ENCODE results near the gene NKD2. TPM values are rescaled to one million over a fixed set of nuclear protein-coding genes. Genes with fewer than 3 reads are reported as not detected.
"Not testable (repeated sequence)": the region's sequence is repeated elsewhere in the genome, so short reads cannot be mapped to it uniquely, and the experiment has no call there.

Gene NKD2
- total and polyA plus RNA-seq, 7 donors, result 0.08 to 0.96 (median 0.63) TPM; not detected in 1

DNA sequence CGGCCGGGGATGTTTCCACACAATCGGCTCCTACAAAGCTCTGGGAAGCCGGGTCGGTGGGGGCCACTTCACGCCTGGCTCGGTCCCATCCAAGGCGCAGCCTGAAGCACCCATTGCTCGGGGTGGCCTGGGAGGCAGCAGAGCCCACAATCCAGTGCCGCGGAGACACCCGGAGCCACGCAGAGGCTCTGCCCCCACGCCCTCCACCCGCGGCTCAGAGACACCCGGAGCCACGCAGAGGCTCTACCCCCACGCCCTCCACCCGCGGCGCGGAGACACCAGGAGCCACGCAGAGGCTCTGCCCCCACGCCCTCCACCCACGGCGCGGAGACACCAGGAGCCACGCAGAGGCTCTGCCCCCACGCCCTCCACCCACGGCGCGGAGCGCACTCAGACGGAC lies 71.4 kb downstream of the NKD2 start:
- 87 to 95% (median 93%) methylated on average over 21 to 28 of the region's 35 CpGs for WGBS, 3 donors
- H3K4me3 ChIP-seq, result no peak overlapping the region
- no peaks in the 10 kb centered on the region for H3K27me3 ChIP-seq (ENCODE audit: insufficient read depth in 3 of 3, low read length in 2 of 3)
- DNase-seq, result no peak
- no peak overlapping the region for H3K27ac ChIP-seq
- peaks cover 0 to 14% of the 10 kb centered on the region in 2 donors for H3K36me3 ChIP-seq (ENCODE audit: insufficient read depth in 1 of 2, low read depth in 1 of 2)
- ATAC-seq, result no peak
- H3K4me1 ChIP-seq, result no peaks in the 10 kb centered on the region
- TF ChIP-seq, protein P1, sequence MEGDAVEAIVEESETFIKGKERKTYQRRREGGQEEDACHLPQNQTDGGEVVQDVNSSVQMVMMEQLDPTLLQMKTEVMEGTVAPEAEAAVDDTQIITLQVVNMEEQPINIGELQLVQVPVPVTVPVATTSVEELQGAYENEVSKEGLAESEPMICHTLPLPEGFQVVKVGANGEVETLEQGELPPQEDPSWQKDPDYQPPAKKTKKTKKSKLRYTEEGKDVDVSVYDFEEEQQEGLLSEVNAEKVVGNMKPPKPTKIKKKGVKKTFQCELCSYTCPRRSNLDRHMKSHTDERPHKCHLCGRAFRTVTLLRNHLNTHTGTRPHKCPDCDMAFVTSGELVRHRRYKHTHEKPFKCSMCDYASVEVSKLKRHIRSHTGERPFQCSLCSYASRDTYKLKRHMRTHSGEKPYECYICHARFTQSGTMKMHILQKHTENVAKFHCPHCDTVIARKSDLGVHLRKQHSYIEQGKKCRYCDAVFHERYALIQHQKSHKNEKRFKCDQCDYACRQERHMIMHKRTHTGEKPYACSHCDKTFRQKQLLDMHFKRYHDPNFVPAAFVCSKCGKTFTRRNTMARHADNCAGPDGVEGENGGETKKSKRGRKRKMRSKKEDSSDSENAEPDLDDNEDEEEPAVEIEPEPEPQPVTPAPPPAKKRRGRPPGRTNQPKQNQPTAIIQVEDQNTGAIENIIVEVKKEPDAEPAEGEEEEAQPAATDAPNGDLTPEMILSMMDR (IDR thresholded peaks at IDR 0.05), result no peak
- intact Hi-C loops (cut with DNase I), result no loop called here
- no peaks in the 10 kb centered on the region for H3K9me3 ChIP-seq

DNA sequence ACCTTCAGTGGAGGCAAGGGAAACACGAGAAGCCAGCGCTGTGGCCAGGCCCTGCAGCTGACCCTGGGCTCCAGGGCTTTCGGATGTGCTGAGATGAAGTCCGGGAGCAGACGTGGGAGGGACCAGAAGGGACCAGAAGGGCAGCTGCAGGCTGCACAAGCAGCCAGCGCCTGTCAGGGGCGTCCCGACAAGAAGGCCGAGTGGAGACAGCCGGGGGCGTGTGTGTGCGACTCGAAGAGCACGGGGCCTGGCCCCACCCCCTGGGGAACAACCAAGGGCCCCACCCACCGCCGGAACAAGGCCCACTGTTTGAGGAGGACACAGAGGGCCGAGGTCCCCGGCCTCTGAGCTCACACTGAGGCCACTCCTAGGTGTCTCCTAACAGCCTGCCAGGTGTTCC lies 71.8 kb downstream of the NKD2 start:
- TF ChIP-seq, protein P1 (IDR thresholded peaks at IDR 0.05), result no peak
- H3K36me3 ChIP-seq (ENCODE audit: insufficient read depth in 1 of 2, low read depth in 1 of 2), result peaks cover 0 to 14% of the 10 kb centered on the region in 2 donors
- H3K27ac ChIP-seq, result no peak overlapping the region
- ATAC-seq, result no peak
- no peak for DNase-seq
- no peaks in the 10 kb centered on the region for H3K27me3 ChIP-seq (ENCODE audit: insufficient read depth in 3 of 3, low read length in 2 of 3)
- no peak overlapping the region for H3K4me3 ChIP-seq
- H3K4me1 ChIP-seq, result no peaks in the 10 kb centered on the region
- WGBS, 3 donors, result 51 to 59% (median 58%) methylated on average over 17 to 18 of the region's 18 CpGs
- no peaks in the 10 kb centered on the region for H3K9me3 ChIP-seq
- intact Hi-C loops (cut with DNase I), result no loop called here

DNA sequence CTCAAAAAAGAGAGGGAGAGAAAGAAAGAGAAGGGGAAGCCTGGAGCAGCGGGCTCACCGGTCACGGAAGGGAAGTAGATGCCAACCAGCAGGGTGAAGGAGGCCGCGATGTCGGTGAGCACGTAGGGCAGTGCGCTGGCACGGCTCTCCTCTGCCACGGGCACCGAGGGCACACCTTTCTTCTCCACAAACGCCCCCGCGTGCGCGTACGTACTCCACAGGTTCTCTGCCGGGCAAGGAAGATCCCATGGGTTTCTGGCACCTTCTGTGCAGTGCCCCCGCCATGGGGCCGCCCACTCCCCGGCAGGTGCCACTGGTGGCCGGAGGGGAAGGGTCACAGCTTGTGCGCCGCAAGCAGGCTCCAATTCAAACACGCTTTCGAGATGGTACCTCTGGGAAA lies 72.9 kb downstream of the NKD2 start:
- no peak for ATAC-seq
- no peak for DNase-seq
- no peaks in the 10 kb centered on the region for H3K9me3 ChIP-seq
- WGBS, 3 donors, result 89 to 97% (median 91%) methylated on average over 26 of the region's 26 CpGs
- H3K4me1 ChIP-seq, result no peaks in the 10 kb centered on the region
- H3K27me3 ChIP-seq (ENCODE audit: insufficient read depth in 3 of 3, low read length in 2 of 3), result no peaks in the 10 kb centered on the region
- TF ChIP-seq, protein P1 (IDR thresholded peaks at IDR 0.05), result no peak
- H3K36me3 ChIP-seq (ENCODE audit: insufficient read depth in 1 of 2, low read depth in 1 of 2), result peaks cover 0 to 14% of the 10 kb centered on the region in 2 donors
- intact Hi-C loops (cut with DNase I), result no loop called here
- H3K4me3 ChIP-seq, result no peak overlapping the region
- no peak overlapping the region for H3K27ac ChIP-seq

DNA sequence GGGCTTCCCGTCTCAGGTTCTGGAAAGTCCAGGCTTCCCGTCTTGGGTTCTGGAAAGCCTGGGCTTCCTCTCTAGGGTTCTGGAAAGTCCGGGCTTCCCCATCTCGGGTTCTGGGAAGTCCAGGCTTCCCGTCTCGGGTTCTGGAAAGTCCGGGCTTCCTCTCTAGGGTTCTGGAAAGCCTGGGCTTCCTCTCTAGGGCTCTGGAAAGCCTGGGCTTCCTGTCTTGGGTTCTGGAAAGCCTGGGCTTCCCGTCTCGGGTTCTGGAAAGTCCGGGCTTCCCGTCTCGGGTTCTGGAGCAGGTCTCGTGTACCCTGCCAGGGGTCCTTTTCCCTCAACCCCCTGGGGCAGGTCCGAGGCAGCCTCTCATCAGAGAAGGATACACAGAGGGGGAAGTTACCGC lies 74.4 kb downstream of the NKD2 start:
- H3K27ac ChIP-seq; H3K9me3 ChIP-seq; DNase-seq; ATAC-seq; intact Hi-C loops (cut with DNase I); H3K4me3 ChIP-seq; H3K4me1 ChIP-seq; H3K27me3 ChIP-seq (ENCODE audit: insufficient read depth in 3 of 3, low read length in 2 of 3): not testable (repeated sequence)
- H3K36me3 ChIP-seq (ENCODE audit: insufficient read depth in 1 of 2, low read depth in 1 of 2), result peaks cover 0 to 14% of the 10 kb centered on the region in 2 donors
- WGBS, 3 donors, result 72 to 87% (median 85%) methylated on average over 13 to 15 of the region's 15 CpGs

DNA sequence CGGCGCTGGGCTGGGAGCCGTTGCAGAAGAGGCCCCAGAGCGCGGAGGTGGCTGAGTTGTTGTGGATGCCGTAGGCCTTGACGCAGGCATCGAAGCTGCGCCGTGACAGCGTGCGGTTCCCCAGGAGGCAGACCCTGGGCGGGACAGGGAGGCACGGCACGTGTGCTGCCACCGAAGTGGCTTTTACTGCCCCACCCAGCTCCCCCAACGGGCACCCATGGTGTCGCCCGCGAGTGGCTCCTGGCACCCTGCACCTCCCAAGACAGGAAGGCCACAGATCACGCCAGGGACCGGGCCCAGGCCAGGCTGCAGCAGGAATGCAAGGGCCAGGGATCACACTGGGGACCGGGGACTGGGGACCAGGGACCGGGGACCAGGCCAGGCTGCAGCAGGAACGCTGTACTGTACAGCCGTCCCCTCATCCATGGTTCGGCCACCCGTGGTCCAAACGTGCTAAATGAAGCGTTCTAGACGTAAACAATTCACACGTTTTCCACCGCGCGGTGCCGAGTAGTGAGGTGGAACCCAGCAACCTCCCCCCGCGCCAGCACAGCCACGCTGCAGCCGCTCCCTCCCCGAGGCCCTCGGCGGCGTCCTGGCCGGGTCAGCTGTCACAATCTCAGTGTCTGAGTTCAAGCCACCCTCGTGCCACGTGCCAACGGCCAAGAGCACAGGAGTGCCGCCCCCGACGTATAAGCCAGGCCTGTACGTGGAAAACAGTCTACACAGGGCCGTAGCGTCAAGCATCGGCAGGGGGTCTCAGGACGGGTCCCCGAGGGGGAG lies 75.4 kb downstream of the NKD2 start:
- H3K4me3 ChIP-seq, result no peak overlapping the region
- WGBS, 3 donors, result 87 to 90% (median 90%) methylated on average over 56 to 57 of the region's 57 CpGs
- H3K36me3 ChIP-seq (ENCODE audit: insufficient read depth in 1 of 2, low read depth in 1 of 2), result peaks cover 0 to 12% of the 10 kb centered on the region in 2 donors
- TF ChIP-seq, protein P1 (IDR thresholded peaks at IDR 0.05), result no peak
- no peak overlapping the region for H3K27ac ChIP-seq
- H3K27me3 ChIP-seq (ENCODE audit: insufficient read depth in 3 of 3, low read length in 2 of 3), result no peaks in the 10 kb centered on the region
- no peak for ATAC-seq
- no peaks in the 10 kb centered on the region for H3K4me1 ChIP-seq
- H3K9me3 ChIP-seq, result no peaks in the 10 kb centered on the region
- no peak for DNase-seq
- intact Hi-C loops (cut with DNase I), result no loop called here
